NCI-H748 treated with DMSO at 0.1 percent for 48 hours (cell line): ENCODE data around the gene SCEL.

Experiments used
- DNase-seq: peaks from one replicate; lab custom pipeline; 2025; lab: John Stamatoyannopoulos, UW

SCEL gene

DNA sequence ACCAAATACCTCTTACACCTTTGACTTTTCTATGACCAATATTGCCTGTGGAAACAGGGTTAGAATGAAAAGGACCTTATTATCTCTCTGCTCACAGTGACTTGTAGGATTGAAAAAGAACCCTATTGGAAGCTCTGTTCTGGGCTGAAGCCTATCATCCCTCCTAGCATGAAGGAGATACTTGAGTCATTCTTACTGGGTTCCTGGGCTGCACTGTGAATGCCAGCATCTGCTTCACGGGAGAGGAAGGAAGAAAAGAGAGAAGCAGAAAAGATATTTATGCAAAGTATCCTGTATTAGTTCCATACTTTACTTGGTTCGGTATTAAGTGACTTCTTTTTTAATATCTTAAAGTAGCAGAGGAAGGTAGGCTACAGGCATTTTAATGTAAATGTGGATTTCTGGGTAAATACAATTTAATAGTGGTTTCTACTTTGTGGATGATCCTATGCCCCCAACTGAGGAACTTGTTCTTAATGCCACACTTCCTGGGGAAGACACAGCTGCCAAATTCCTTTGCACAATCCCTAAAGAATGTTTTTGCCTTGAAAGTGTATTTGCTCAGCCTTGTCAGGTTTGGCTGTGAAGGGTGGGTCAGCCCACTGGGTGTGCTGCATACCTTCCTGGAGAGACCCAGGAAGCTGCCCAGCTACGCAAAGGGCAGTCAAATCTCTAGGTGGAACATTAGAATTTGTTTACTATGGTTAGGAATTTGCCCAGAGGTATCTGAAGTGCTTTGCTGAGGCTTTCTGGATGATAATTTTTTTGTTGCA lies 13.7 kb upstream of the SCEL start:
- DNase-seq, result no peak

DNA sequence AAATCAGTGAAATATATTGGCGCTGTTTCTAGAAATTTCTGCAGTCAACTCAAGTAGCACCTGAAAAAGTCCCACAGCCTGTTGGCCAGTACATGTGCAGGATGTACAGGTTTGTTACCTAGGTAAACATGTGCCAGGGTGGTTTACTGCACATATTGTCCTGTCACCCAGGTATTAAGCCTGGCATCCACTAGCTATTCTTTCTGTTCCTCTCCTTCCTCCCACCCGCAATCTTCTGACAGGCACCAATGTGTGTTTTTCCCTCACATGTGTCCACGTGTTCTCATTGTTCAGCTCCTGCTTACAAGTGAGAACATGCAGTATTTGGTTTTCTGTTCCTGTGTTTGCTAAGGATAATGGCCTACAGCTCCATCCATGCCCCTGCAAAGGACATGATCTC lies 13.1 kb upstream of the SCEL start:
- no peak for DNase-seq

DNA sequence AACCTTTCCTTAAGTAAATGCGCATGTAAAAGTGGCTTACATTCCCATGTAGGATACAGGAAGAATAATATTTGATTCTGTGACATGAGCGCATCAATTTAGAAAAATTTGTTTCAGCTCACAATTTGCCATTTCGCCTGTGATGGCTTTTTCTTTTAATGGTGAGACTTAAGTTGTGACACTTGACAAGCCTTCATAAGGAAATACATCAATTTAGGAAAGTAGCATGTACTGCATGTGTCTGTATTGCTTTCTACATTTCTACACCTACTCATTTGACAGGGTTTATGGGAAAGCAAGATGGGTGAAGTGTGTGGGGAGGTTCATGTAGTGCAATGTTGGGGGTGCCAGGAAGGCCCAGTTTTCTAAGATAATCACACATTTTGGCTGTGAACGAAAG lies 12.1 kb upstream of the SCEL start:
- DNase-seq, result no peak

DNA sequence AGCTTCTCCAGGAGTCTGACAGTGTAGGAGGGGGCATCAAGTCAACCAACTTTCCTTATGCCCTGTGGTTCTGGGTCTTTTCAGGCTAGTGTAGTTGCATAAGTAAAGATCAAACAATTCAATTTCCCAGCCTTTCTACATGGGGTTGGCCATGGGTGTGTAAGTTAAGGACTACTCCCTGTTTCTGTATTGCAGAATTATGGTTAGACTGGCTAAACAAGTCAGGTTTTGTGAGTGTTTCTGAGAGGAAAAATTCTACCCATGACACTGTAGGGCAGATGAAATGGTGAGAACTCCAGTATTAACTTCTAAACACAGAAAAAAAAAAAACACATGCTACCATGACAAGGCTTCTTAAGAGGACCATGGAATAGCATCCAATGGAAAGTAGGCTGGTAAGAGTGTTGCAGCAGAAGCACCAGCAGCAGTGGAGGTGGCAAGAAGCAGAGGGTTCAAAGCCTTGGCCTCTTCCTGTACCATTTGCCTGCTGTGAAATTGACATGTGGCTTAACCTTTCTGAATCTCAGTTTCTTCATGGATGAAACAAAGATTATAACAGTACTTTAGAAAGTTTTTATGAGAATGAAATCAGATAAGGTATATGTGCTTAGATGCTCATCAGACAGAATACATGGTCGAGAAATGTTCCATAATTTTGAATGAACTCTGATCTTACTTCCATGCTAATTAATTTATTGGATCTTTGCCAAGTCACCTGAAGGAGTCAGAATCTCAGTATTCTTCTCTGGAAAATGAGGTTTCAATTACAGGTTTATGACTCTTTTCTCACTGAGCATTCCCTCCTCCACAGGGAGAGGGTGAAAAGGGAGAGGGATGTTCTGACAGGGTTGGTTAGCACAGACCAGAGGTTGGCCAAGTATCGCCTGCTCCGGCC lies 11.4 kb upstream of the SCEL start:
- DNase-seq, result no peak

DNA sequence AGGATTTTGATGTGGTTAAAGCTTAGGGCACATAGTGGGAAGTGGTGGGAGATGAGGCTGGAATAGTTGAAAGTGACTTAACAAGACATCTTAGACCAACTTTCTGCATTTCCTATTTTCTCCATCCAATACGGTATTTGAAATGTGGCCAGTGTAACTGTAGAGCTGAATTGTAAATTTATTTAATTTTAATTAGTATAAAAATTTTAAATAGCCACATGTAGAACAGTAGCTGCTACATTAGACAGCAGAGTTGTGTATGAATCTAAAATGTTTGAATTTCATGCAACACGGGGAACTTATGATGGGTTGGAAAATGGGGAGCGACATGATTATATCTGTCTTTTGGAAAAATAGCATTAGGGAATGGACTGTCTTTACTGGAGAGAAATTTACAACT lies 7.1 kb upstream of the SCEL start:
- DNase-seq, result no peak

DNA sequence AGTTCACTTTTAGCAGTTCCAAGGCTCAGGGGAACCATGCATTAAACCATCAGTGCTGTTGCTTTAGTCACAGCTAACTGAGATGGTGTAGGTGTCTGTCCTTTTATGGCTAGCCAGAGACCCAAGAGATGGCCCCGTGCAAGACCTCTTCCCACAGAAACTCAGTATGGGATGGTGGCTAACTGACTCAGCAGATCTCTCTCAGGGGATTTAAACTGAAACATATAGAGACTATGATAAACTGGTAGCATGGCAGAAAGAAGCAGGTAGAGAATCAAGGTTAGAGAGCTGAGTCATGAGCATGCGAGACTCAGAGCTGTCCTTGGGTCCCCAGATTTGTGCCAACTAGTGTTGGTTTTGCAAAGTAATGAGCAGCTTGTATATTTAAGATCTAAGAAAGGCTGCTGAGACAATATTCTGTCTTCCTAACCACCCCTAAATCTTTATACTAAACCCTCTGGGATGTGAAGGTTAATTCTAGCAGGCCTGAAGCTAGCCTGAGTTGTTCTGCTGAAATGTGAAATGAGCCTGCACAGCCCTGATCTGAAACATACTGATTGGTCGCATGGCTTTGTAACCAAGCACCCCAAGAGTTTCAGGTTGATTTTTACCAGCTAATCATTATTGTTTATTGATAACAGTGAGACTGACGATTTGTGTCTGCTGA lies 6.5 kb upstream of the SCEL start:
- DNase-seq, result no peak

DNA sequence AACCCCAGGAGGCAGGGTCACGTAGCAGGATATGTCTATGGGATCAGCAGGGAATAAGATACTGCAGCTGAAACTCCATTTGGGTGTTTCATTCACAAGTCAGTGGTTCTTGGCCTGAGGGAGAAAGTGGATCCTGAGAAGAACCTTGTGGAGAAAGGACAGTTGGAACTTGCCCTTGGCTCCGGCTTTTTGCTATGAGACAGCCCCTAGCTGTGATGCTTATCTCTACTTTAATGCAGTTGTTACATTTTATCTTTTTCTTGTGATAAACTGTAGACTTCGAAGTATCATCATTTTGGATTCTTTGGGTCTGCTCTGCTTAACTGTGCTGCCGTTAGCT lies 6.0 kb upstream of the SCEL start:
- no peak for DNase-seq

DNA sequence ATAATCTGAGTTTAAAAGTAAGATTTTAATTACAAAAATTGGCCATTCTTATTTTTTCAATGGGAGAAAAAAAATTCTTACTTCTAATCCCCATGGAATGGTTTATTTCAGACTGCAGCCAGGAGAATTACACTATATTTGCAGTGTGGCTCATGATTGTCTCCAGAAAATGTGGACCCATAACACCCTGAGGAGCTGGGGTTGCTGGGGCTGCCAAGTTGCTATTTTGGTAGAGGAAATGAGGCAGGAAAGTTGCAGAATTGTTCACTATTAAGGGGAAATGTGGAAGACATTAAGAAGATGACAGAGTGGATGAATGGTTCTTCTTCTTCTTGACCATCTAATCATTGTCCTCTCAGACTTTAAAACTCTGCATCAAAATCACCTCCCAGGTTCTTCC lies 4.6 kb upstream of the SCEL start:
- DNase-seq, result no peak

DNA sequence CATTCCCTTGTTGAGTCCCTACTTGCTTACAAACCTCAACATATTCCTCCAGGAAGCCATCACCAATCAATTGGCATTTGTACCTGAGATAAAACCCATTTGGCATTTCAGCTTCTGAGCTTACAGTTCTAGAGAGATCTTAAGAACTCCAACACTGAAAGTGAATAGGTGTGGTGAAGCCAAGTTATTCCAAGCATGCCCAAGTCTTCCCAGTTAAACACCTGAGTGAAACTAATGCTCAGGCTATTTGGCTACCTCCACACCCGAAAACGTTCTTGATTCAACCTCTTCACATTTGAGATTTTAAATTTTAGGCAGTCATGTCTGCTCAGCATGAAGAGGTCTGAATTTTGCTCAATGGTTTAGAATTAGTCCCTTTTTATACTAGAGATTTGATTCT lies 2.5 kb upstream of the SCEL start:
- DNase-seq, result no peak

DNA sequence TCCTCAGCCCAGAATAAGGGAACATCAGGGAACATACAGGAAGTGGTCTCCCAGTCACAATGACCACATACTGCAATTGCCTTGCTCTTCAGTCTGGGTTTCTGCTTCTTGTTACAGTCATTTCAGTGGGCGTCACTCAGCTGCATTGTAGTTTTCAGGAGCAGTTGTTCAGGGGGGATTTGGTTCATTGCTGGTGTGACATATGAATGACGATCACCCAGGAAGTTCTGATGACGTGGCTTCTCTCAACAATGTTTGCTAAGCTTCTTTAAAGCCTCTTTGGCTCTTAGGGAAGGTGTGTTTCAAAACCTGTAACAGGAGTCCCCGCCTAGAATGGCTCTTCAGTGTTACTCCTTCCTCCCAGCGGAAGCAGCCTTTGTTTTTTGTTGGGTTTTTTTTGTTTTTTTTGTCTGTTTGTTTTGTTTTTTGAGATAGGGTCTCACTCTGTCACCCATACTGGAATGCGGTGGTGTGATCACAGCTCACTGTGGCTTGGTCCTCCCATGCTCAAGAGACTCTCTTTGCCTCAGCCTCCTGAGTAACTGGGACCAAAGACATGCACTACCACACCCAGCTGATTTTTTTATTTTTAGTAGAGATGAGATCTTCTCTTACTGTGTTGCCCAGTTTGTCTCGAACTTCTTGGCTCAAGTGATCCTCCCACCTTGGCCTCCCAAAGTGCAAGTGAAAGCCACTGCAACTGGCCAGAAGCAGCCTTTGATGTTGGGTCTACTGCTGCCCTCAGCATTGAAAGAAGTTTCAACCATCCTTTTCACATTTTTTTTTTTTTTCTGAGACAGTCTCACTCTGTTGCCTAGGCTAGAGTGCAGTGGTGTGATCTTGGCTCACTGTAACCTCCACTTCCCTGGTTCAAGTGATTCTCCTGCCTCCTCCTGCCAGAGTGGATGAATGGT lies 1.4 kb upstream of the SCEL start:
- no peak for DNase-seq

DNA sequence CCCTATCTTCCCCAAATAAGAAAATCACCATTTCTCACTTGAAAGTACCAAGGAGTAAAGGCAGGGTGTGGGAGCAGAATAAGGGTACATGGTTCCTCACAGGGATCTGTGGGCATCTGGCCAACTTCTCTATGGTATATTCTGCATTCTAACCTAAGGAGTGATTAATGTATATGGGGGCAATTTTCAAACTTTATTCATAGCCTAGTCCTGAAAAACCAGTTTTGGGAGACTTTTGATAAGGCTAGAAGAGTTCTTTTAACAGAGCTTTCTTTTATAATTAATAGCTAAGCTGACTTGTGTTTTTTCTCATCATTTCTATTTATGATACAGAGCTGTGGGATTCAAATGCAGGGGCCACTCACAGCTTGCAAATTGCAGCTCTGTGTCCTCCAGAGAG lies 852 bp downstream of the SCEL start:
- DNase-seq, result no peak

DNA sequence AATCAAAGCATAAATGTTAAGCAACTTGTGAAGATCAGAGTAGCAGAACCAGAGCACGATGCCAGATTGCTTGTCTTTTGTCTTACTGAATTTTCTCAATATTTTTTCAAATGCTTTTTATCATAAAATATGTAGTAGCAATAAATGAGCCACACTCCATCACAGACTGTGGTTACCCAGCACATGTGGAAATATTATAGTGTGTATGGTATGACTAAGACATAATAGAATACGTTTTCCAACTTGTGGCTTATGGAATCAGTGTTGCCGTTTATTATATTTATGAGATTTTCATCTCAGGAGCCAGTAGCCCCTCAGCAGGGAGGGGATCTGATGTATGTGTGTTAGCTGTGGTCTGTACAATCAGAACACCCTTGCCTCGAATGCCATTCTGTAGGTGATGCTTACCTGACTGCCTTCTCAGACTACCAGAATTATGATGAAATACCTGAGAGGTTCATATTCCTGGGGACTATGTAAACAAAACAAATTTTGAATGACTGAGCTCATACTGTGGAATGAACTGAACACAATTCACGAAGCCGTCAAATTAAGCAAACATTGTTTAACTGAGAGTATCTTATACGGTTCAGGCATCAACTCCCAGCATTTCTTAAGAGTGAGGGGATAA lies 1.9 kb downstream of the SCEL start:
- no peak for DNase-seq

DNA sequence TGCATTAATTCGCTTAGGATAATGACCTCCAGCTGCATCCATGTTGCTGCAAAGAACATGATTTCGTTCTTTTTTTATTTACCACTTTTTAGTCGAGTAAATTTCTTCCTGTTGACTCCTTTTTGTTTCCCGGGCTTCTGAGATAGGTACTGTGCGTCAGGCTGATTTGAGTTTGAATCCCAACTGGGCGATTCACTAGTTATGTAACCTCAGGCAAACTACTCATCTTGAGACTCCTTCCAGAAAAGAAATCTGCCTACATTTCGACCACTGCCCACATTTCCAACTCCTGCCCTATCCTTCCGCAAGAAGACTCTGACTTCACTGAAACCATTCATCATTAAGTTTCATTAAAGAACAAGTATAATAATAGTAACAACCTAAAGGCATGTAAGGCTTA lies 8.2 kb downstream of the SCEL start:
- DNase-seq, result no peak

DNA sequence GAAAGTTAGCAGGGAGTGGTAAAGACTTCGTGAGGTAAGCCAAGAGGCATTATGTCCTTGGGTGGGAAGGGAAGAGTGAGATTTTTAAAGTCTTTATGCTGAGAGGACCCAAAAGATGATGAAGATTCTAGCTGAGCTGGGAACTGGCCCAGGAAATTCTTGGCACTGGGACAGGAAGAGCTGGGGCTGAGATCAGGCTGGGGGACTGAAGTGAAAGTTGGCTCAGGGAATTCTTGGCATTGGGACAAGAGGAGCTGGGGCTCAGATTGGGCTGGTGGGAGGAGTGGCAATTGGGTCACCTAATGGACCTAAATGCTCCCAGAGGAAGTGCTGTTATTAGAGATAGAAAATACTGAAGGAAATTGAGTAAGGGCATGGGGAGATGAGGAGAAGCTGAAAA lies 8.8 kb downstream of the SCEL start:
- DNase-seq, result no peak

DNA sequence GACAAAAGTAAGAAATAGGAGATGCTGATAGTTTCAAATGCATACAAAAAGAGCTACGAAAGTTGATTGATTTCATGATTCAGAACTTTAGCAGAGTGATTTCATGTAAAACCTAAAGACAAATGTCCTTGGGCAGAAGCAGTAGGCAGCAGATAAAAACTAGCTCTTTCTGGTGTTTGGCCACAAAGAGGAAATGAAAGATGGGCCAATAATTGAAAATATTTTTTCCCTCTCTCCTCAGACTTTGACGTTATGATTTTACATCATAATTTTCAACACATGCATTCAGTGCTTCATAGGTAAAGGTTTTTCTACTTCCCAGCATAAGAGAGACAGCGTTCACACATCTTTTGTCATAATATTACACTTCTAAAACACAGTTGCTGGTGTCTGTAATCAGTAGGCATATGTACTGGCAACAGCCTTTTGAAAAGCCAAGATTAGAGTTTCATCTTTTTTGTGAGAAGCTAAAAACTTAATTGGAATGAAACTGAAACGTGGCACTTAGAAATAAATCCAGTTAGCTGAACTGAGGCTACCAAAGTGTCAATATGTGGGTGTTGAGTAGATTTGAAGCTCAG lies 9.3 kb downstream of the SCEL start:
- DNase-seq, result no peak

DNA sequence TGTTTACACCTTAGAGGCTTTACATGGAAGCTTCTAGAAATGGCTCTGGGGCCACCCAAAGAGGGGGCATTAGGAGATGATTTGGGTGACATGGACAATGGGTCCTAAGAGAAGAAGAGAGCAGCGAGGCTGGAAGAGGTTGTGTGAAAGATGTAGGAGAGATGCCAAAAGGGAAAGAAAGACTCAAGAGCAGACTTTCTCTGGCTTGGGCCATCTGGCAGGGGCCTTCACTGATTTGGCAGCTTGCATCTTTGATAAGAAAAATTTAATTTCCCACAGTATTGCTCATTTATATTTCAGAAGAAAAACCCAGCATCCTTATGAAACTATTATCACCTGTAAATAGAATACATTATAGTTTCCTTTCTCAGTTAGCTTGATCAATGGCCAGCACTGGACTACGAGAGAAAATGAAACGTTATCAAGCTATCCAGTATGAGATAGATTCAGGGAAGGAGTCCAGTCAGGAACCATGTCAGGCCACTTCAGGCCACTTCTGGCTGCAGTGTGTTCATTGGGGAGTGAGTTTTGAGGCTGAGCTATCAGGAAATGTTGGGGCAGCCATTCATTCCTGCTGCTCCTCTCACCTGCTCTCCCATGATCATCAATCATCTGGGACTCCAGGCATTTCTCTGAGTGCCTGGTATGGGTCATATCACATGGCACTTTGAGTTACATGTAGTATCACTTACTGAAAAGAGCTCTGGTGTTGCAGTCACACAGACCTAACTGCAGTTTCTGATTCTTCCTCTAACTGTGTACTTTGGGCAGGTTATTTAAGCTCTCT lies 10.3 kb downstream of the SCEL start:
- no peak for DNase-seq

DNA sequence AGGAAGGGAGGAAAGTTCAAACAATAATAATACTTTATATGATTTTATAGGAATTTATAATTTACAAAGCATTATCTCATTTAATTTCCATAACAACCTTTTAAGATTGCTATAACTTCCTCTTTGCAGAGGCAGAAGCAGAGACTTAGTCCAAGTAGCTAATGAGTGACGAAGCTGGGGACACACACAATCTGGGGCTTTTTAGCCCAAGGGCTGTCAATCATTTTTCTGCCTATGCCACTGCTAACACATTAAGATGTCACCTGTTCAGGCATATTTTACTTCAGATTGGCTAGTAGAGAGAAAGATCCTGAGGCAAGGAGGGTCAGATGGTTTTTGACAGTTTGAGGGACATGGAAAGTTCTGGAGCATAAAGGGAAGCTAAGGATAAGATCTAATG lies 12.6 kb downstream of the SCEL start:
- no peak for DNase-seq

DNA sequence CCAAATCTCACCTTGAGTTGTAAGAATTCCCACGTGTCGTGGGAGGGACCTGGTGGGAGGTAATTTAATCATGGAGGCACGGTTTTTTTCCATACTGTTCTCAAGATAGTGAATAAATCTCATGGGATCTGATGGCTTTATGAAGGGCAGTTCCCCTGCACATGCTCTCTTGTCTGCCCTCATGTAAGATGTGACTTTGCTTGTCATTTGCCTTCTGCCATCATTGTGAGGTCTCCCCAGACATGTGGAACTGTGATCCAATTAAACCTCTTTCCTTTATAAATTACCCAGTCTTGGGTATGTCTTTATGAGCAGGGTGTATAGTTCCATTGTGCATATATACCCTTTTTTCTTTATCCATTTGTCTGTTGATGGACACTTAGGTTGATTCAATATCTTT lies 13.1 kb downstream of the SCEL start:
- DNase-seq, result no peak

DNA sequence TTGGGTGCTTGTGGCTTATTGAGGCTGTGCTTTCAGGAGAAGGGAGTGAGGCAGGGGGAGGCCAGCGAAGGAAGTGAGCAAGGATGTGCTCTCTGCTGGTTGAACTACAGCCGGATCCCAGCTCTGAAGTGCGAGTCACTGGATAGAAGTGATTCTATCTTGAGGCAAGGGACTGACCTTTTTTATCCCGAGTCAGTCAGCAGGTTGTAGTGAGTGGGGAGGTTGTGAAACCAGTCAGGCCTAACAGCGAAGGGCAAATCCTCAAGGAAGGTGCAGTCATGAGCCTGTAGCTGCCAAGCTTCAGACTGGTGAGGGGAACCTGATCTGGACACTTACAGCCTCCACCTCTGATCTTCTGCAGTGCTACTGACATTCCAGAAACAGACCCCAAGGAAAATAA lies 18.6 kb downstream of the SCEL start:
- no peak for DNase-seq

DNA sequence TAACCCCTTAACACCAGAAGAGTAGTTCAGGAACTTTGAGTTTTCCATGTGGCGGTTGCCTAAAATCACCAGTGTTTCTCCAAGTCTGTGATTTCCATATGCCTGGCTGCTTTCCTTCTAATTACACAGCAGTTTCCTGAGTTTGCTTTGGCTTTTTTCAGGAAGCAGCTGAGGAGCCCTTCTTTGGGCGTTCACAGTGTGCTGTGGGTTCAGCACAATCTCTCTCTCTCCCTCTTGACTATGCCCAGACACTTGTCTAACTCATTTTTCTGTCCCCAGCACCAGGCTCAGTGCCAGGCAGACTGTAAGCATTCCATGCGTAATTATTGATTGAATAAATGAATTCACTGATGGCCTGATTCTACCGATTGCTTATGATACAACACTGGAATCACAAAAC lies 19.7 kb downstream of the SCEL start:
- DNase-seq, result no peak
